ENCODE results near the gene SYNPR.

GRCh38 chr3:63582943-63583500 lies 304.9 kb downstream of the SYNPR start:
- TF ChIP-seq CTCF (IDR thresholded peaks at IDR 0.05; ENCODE audit: low read length) (no peak), EZH2phosphoT487 (IDR thresholded peaks at IDR 0.05; ENCODE audit: low read length) (no peak)

Measured in MM.1S (cell line).